Stimulated activated CD8-positive, alpha-beta memory T cell treated with anti-CD3 and anti-CD28 coated beads, Interleukin-2, amount 100 ng/mL, for 48 hours (primary cell): ENCODE data around the gene PPP1R13B.
A peak's percentile ranks its signal among the peaks of the same experiment; 100 is the strongest.
"Not testable (repeated sequence)": the region's sequence is repeated elsewhere in the genome, so short reads cannot be mapped to it uniquely, and the experiment has no call there.

Experiments used
- DNase-seq, 2 donors: peaks; one replicate each; pipeline ENCODE4 v3.0.0-alpha.2; 2020; ENCODE audit warnings: low read depth in 2 of 2

PPP1R13B gene

GRCh38 chr14:103858063-103858781 is 10.8 kb upstream of the PPP1R13B start:
- no peak for DNase-seq

GRCh38 chr14:103857256-103857655 is 9.9 kb upstream of the PPP1R13B start:
- no peak for DNase-seq

GRCh38 chr14:103856607-103857006 is 9.2 kb upstream of the PPP1R13B start:
- DNase-seq = no peak

GRCh38 chr14:103856105-103856504 is 8.7 kb upstream of the PPP1R13B start:
- DNase-seq = no peak

GRCh38 chr14:103855734-103856095 is 8.3 kb upstream of the PPP1R13B start:
- no peak for DNase-seq

GRCh38 chr14:103854822-103855733 is 7.7 kb upstream of the PPP1R13B start:
- DNase-seq = no peak

GRCh38 chr14:103854017-103854808 is 6.8 kb upstream of the PPP1R13B start:
- DNase-seq = no peak

- no peak for DNase-seq
These were observed 1.9 kb upstream of the PPP1R13B start for GRCh38 chr14:103849151-103849886.

GRCh38 chr14:103848175-103849077 is 1.1 kb upstream of the PPP1R13B start:
- no peak for DNase-seq

- DNase-seq = peak in 1 of 2 donors; percentile 12
These were observed 578 bp downstream of the PPP1R13B start for GRCh38 chr14:103846543-103847450.

GRCh38 chr14:103846097-103846496 is 1.3 kb downstream of the PPP1R13B start:
- DNase-seq = no peak

- no peak for DNase-seq
These were observed 2.0 kb downstream of the PPP1R13B start for GRCh38 chr14:103845327-103845726.

GRCh38 chr14:103841265-103841664 is 6.1 kb downstream of the PPP1R13B start:
- not testable (repeated sequence) for DNase-seq

- DNase-seq = no peak
These were observed 7.4 kb downstream of the PPP1R13B start for GRCh38 chr14:103840014-103840413.

- no peak for DNase-seq
These were observed 7.8 kb downstream of the PPP1R13B start for GRCh38 chr14:103839579-103839978.

GRCh38 chr14:103838117-103838516 is 9.3 kb downstream of the PPP1R13B start:
- no peak for DNase-seq

- DNase-seq = no peak
These were observed 10.2 kb downstream of the PPP1R13B start for GRCh38 chr14:103836976-103837725.

- no peak for DNase-seq
These were observed 12.4 kb downstream of the PPP1R13B start for GRCh38 chr14:103834956-103835355.

- DNase-seq = no peak
These were observed 13.7 kb downstream of the PPP1R13B start for GRCh38 chr14:103833711-103834110.
